GM06990 (cell line): ENCODE data around the gene MUC2.

Source experiments
- DNase-seq: peaks from one replicate; pipeline ENCODE4 v3.0.0-alpha.2; 2011; ENCODE audit not compliant: insufficient read length; ENCODE audit errors: extremely low read depth
- H3K27me3 ChIP-seq: replicated peaks from 2 replicates; pipeline ENCODE4 v1.6.0; 2011; ENCODE audit warnings: low read length; ENCODE audit not compliant: control insufficient read depth, insufficient read depth
- H3K36me3 ChIP-seq: 2 replicates; pipeline ENCODE4 v1.5.1; 2011; ENCODE audit warnings: low read length; ENCODE audit not compliant: control insufficient read depth, insufficient read depth
- H3K4me3 ChIP-seq: replicated peaks from 2 replicates; pipeline ENCODE4 v1.5.1; 2011; ENCODE audit warnings: low read depth, mild to moderate bottlenecking, control low read depth, low read length
- TF ChIP-seq, protein P1 (sequence below): IDR thresholded peaks from 2 replicates; pipeline ENCODE4 v1.5.1; 2011; ENCODE audit warnings: low read length, control low read depth, mild to moderate bottlenecking, inconsistent platforms; ENCODE audit not compliant: insufficient read depth, poor library complexity, severe bottlenecking

The MUC2 gene

DNA sequence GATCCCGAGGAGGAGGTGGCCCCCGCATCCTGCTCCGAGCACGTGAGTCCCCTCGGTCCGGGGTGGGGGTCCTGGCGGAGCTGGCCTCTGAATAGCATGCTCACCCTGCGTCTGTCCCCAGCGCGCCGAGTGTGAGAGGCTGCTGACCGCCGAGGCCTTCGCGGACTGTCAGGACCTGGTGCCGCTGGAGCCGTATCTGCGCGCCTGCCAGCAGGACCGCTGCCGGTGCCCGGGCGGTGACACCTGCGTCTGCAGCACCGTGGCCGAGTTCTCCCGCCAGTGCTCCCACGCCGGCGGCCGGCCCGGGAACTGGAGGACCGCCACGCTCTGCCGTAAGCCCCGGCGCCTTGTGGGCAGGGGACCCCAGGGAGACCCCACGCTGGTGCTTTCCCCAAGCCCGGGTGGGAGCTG lies 3.5 kb downstream of the MUC2 start:
- Histone ChIP-seq H3K27me3 (no peaks in the 10 kb centered on the region), H3K36me3 (no peaks in the 10 kb centered on the region), H3K4me3 (no peak overlapping the region)
- TF ChIP-seq, protein P1, sequence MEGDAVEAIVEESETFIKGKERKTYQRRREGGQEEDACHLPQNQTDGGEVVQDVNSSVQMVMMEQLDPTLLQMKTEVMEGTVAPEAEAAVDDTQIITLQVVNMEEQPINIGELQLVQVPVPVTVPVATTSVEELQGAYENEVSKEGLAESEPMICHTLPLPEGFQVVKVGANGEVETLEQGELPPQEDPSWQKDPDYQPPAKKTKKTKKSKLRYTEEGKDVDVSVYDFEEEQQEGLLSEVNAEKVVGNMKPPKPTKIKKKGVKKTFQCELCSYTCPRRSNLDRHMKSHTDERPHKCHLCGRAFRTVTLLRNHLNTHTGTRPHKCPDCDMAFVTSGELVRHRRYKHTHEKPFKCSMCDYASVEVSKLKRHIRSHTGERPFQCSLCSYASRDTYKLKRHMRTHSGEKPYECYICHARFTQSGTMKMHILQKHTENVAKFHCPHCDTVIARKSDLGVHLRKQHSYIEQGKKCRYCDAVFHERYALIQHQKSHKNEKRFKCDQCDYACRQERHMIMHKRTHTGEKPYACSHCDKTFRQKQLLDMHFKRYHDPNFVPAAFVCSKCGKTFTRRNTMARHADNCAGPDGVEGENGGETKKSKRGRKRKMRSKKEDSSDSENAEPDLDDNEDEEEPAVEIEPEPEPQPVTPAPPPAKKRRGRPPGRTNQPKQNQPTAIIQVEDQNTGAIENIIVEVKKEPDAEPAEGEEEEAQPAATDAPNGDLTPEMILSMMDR, result no peak
- no peak for DNase-seq

DNA sequence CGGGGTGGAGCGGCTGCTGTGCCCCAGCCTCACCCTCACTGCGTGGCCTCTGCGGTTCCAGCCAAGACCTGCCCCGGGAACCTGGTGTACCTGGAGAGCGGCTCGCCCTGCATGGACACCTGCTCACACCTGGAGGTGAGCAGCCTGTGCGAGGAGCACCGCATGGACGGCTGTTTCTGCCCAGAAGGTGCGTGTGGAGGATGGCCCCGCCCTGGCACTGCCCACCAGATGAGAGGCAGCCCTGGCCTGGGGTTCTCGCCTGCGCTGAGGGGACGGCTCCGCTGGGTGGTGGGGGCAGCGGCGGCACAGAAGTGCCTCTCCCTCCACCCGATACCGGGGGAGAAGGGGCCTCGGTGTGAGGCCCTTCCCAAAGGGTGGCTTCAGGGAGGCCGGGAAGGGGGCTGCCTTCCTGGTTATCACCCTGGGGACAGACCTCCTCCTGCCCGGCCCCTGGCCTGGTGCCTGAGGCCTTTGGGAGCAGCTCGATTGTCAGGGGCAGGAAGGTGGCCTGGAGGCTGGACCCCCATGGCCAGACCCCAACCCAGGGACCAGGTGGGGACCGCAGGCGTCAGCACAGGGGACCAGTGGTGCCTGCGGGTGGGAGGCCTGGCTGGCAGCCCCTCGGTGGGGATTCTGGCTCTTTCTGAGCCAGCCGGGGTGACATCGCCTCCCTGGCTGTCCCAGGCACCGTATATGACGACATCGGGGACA lies 7.1 kb downstream of the MUC2 start:
- no peaks in the 10 kb centered on the region for H3K36me3 ChIP-seq
- H3K27me3 ChIP-seq, result no peaks in the 10 kb centered on the region
- no peak overlapping the region for H3K4me3 ChIP-seq
- TF ChIP-seq, protein P1, result no peak
- DNase-seq, result no peak

DNA sequence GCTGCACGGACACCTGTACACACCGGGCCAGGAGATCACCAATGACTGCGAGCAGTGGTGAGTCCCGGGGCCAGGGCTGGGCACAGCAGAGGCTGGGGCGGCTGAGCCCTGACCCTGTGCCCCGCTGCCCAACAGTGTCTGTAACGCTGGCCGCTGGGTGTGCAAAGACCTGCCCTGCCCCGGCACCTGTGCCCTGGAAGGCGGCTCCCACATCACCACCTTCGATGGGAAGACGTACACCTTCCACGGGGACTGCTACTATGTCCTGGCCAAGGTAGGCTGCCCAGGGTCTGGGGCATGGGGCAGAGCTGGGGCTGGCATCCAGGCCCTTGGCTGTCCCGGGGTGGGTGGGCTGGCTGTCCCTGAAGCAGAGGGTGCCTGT lies 7.7 kb downstream of the MUC2 start:
- Histone ChIP-seq H3K27me3 (no peaks in the 10 kb centered on the region), H3K4me3 (no peak overlapping the region), H3K36me3 (no peaks in the 10 kb centered on the region)
- no peak for DNase-seq
- TF ChIP-seq, protein P1, result no peak

DNA sequence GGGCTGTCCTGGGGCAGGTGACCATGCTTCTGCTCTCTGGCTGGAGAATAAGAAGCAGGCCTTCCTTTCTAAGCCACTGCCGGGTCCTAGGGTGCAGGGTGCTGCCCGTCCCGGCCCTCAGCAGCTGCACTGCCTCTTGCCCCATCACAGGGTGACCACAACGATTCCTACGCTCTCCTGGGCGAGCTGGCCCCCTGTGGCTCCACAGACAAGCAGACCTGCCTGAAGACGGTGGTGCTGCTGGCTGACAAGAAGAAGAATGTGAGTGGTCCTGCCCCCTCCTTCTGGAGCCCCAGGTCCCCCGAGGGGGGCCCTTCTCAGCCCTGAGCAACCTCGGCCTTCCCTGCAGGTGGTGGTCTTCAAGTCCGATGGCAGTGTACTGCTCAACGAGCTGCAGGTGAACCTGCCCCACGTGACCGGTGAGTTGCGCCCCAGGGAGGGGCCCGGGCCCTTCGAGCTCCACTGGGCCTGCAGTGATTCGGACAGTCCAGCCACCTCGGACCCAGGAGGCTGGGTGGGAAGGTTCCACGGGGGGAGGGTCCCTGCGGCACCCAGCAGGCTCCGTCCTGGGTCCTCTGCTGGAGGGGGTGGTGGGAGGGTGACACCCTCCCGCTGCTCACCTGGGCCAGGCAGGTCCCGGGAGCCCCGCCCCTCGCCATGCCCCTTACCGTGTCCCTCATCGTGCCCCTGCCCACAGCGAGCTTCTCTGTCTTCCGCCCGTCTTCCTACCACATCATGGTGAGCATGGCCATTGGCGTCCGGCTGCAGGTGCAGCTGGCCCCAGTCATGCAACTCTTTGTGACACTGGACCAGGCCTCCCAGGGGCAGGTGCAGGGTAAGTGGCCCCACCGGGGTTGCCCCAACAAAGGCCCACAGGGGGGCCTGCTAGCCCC lies 8.3 kb downstream of the MUC2 start:
- Histone ChIP-seq H3K27me3 (no peaks in the 10 kb centered on the region), H3K36me3 (no peaks in the 10 kb centered on the region), H3K4me3 (no peak overlapping the region)
- no peak for DNase-seq
- TF ChIP-seq, protein P1, result no peak

DNA sequence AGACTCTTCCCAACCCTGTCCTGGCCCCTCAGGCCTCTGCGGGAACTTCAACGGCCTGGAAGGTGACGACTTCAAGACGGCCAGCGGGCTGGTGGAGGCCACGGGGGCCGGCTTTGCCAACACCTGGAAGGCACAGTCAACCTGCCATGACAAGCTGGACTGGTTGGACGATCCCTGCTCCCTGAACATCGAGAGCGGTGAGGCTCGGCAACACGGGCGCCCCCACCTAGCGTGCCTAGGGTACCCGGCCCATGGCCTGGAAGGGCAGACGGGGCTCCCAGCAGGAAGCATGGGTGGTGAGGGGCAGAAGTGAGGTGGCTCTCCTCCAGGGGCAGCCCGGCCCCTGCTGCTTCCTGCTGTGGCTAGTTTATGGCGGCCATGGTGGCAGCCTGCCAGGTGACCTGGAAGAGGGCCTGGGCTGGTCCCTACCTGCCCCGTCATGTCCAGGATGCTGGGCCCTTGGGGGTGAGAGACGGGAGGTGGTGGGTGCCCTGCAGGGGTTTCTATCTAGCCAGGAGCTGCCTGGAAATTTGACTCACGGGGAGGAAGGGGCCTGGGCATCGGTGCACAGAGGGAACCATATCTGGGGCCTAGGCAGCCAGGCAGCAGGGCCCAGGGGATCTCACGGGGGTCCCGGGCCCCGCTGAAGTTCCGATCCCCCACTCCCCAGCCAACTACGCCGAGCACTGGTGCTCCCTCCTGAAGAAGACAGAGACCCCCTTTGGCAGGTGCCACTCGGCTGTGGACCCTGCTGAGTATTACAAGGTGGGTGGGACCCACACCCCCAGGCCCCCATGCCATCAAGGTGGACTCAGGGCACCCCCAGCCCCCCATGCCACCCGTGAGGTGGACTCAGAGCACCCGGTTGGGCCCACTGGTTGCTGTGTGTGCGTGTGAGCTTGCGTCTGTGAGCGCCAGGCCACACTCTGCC lies 9.2 kb downstream of the MUC2 start:
- H3K4me3 ChIP-seq, result no peak overlapping the region
- TF ChIP-seq, protein P1, result no peak
- no peak for DNase-seq
- no peaks in the 10 kb centered on the region for H3K36me3 ChIP-seq
- H3K27me3 ChIP-seq, result no peaks in the 10 kb centered on the region
